Measurements from ENCODE around the gene CAVIN2.

CAVIN2 gene

DNA sequence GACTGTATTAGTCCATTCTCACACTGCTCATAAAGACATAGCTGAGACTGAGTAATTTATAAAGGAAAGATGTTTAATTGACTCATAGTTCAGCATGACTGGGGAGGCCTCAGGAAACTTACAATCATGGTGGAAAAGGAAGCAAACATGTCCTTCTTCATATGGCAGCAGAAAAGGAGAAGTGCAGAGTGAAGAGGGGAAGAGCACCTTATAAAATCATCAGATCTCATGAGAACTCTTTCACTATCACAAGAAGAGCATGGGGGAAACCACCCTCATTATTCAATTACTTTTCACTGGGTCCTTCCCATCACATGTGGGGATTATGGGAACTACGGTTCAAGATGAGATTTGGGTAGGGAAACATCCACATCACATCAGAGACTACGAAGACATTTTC lies 43.0 kb upstream of the CAVIN2 start:
- TF ChIP-seq, protein P1, sequence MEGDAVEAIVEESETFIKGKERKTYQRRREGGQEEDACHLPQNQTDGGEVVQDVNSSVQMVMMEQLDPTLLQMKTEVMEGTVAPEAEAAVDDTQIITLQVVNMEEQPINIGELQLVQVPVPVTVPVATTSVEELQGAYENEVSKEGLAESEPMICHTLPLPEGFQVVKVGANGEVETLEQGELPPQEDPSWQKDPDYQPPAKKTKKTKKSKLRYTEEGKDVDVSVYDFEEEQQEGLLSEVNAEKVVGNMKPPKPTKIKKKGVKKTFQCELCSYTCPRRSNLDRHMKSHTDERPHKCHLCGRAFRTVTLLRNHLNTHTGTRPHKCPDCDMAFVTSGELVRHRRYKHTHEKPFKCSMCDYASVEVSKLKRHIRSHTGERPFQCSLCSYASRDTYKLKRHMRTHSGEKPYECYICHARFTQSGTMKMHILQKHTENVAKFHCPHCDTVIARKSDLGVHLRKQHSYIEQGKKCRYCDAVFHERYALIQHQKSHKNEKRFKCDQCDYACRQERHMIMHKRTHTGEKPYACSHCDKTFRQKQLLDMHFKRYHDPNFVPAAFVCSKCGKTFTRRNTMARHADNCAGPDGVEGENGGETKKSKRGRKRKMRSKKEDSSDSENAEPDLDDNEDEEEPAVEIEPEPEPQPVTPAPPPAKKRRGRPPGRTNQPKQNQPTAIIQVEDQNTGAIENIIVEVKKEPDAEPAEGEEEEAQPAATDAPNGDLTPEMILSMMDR (IDR thresholded peaks at IDR 0.05; ENCODE audit: insufficient read depth, low read depth, low read length, missing control alignments): no peak

GRCh38 chr2:191888400-191889166 lies 41.7 kb upstream of the CAVIN2 start:
- no peak overlapping the region for H3K4me3 ChIP-seq (ENCODE audit: low read depth, low read length)
- no peak for DNase-seq (ENCODE audit: low read depth)
- TF ChIP-seq, protein P1 (IDR thresholded peaks at IDR 0.05; ENCODE audit: insufficient read depth, low read depth, low read length, missing control alignments): no peak

More for the DNA sequence above, 43.0 kb upstream of the CAVIN2 start:
- DNase-seq (ENCODE audit: low read depth): no peak
- no peak overlapping the region for H3K4me3 ChIP-seq (ENCODE audit: low read depth, low read length)

DNA sequence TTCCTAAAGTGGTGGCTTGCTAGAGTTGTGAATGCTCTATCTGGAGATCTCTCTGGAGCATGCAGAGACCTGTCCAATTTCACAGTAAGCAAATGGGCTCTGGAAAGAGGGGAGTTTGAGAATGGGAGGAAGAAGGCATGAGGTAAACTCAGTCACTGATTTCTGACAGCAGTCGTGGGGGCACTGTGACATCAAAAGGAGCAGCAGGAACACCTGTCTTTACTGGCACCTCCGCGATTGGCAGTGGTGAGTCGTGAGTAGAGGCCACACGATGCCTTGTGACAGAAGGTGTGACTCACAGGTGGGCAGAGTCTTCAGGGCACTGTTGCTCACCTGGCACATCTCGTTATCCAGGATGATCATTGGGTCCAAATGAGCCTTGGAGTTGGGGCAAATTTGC lies 38.8 kb upstream of the CAVIN2 start:
- TF ChIP-seq, protein P1 (IDR thresholded peaks at IDR 0.05; ENCODE audit: insufficient read depth, low read depth, low read length, missing control alignments): no peak
- no peak overlapping the region for H3K4me3 ChIP-seq (ENCODE audit: low read depth, low read length)
- no peak for DNase-seq (ENCODE audit: low read depth)

GRCh38 chr2:191885098-191885497 lies 38.2 kb upstream of the CAVIN2 start:
- H3K4me3 ChIP-seq (ENCODE audit: low read depth, low read length): no peak overlapping the region
- TF ChIP-seq, protein P1 (IDR thresholded peaks at IDR 0.05; ENCODE audit: insufficient read depth, low read depth, low read length, missing control alignments): no peak
- no peak for DNase-seq (ENCODE audit: low read depth)

GRCh38 chr2:191881982-191882816 lies 35.3 kb upstream of the CAVIN2 start:
- H3K4me3 ChIP-seq (ENCODE audit: low read depth, low read length): no peak overlapping the region
- TF ChIP-seq, protein P1 (IDR thresholded peaks at IDR 0.05; ENCODE audit: insufficient read depth, low read depth, low read length, missing control alignments): no peak
- DNase-seq (ENCODE audit: low read depth): no peak

GRCh38 chr2:191878548-191879279 lies 31.8 kb upstream of the CAVIN2 start:
- TF ChIP-seq, protein P1 (IDR thresholded peaks at IDR 0.05; ENCODE audit: insufficient read depth, low read depth, low read length, missing control alignments): no peak
- DNase-seq (ENCODE audit: low read depth): no peak

More at GRCh38 chr2:191878548-191879279, 31.8 kb upstream of the CAVIN2 start:
- no peak overlapping the region for H3K4me3 ChIP-seq (ENCODE audit: low read depth, low read length)
